Effector memory CD4-positive, alpha-beta T cell (primary cell): ENCODE data around the gene DOC2A.
"Not testable (repeated sequence)": the region's sequence is repeated elsewhere in the genome, so short reads cannot be mapped to it uniquely, and the experiment has no call there.

Experiments
- DNase-seq, 3 donors: peaks; one replicate each; pipeline ENCODE4 v3.0.0-alpha.2; 2020
- H3K27ac ChIP-seq: 2 replicates; pipeline ENCODE4 v1.7.0; 2013; ENCODE audit warnings: mild to moderate bottlenecking, low read length, moderate library complexity; ENCODE audit not compliant: insufficient read depth, poor library complexity, severe bottlenecking
- H3K27me3 ChIP-seq: replicated peaks from 2 replicates; pipeline ENCODE4 v1.7.0; 2013; ENCODE audit warnings: mild to moderate bottlenecking, low read length; ENCODE audit not compliant: insufficient read depth, control insufficient read depth, poor library complexity, severe bottlenecking
- H3K36me3 ChIP-seq: 2 replicates; pipeline ENCODE4 v1.7.0; 2013; ENCODE audit warnings: mild to moderate bottlenecking, low read length, moderate library complexity; ENCODE audit not compliant: control insufficient read depth, insufficient read depth
- H3K4me1 ChIP-seq: 2 replicates; pipeline ENCODE4 v1.7.0; 2013; ENCODE audit warnings: low read length, mild to moderate bottlenecking; ENCODE audit not compliant: control insufficient read depth, insufficient read depth, poor library complexity, severe bottlenecking
- H3K4me3 ChIP-seq: 2 replicates; pipeline ENCODE4 v1.7.0; 2013; ENCODE audit warnings: low read length, low read depth, mild to moderate bottlenecking; ENCODE audit not compliant: insufficient read depth, poor library complexity, severe bottlenecking
- H3K9me3 ChIP-seq: 2 replicates; pipeline ENCODE4 v1.7.0; 2013; ENCODE audit warnings: mild to moderate bottlenecking, low read length, moderate library complexity; ENCODE audit not compliant: control insufficient read depth

The DOC2A gene

GRCh38 chr16:29959821-29960220, 51.0 kb downstream of the DOC2A start:
- DNase-seq, H3K36me3 ChIP-seq, H3K9me3 ChIP-seq, H3K4me3 ChIP-seq, H3K27me3 ChIP-seq, H3K27ac ChIP-seq: not testable (repeated sequence)
- peaks cover 11% of the 10 kb centered on the region for H3K4me1 ChIP-seq

- Histone ChIP-seq H3K36me3 (no peaks in the 10 kb centered on the region), H3K9me3 (no peaks in the 10 kb centered on the region), H3K4me3 (no peak overlapping the region), H3K27ac (no peak overlapping the region), H3K4me1 (peaks cover 11% of the 10 kb centered on the region), H3K27me3 (no peaks in the 10 kb centered on the region)
- no peak for DNase-seq
These were observed 51.5 kb downstream of the DOC2A start for GRCh38 chr16:29959293-29959692.

DNA sequence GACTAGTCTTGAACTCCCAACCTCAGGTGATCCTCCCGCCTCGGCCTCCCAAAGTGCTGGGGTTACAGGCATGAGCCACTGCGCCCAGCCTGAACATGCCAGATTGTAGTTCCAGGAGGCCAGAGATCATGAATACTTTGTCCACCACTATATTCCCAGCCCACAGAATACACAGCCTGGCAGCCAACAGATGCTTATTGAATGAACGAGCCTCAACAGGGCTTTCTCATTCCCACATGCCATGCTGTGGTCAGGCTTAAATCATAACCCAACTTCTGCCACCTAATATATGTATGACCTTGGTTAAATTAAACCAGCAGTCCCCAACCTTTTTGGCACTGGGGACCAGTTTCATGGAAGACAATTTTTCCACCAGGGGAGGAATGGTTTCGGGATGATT, 52.1 kb downstream of the DOC2A start:
- Histone ChIP-seq H3K36me3 (no peaks in the 10 kb centered on the region), H3K4me1 (peaks cover 11% of the 10 kb centered on the region), H3K4me3 (no peak overlapping the region), H3K27ac (no peak overlapping the region), H3K27me3 (no peaks in the 10 kb centered on the region), H3K9me3 (no peaks in the 10 kb centered on the region)
- no peak for DNase-seq
